Uterus (tissue), 2 donors: Measurements from ENCODE around the gene HOMER2.
"Not testable (repeated sequence)": the region's sequence is repeated elsewhere in the genome, so short reads cannot be mapped to it uniquely, and the experiment has no call there.

Experiments
- POLR2A ChIP-seq, 2 donors: fragments of 450-650 bp; IDR thresholded peaks; one replicate each; pipeline ENCODE4 v1.6.1; 2016; ENCODE audit warnings: antibody characterized with exemption in 2 of 2, mild to moderate bottlenecking in 1 of 2, moderate library complexity in 1 of 2
- TF ChIP-seq, protein P1 (sequence below), 4 experiments: fragments of 200-600 bp in 2 of 4; fragments of 450-650 bp in 2 of 4; sonication (generic) in 2 of 4; IDR thresholded peaks; one replicate each; pipeline ENCODE4 v1.5.1; 2016 to 2019; ENCODE audit warnings: antibody characterized with exemption in 4 of 4, mild to moderate bottlenecking in 2 of 4, moderate library complexity in 1 of 4

DNA sequence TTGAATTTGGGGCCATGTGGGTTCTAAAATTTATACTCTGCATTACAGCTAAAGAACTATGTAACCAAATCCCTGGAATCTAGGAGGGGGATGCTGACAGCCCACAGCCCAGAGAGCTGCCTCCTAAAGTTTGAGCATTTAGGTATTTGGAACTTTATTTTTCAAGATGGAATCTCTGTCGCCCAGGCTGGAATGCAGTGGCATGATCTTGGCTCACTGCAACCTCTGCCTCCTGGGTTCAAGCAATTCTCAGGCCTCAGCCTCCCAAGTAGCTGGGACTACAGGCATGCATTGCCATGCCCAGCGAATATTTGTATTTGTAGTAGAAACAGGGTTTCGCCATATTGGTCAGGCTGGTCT is 48.1 kb upstream of the HOMER2 start:
- TF ChIP-seq, protein P1, sequence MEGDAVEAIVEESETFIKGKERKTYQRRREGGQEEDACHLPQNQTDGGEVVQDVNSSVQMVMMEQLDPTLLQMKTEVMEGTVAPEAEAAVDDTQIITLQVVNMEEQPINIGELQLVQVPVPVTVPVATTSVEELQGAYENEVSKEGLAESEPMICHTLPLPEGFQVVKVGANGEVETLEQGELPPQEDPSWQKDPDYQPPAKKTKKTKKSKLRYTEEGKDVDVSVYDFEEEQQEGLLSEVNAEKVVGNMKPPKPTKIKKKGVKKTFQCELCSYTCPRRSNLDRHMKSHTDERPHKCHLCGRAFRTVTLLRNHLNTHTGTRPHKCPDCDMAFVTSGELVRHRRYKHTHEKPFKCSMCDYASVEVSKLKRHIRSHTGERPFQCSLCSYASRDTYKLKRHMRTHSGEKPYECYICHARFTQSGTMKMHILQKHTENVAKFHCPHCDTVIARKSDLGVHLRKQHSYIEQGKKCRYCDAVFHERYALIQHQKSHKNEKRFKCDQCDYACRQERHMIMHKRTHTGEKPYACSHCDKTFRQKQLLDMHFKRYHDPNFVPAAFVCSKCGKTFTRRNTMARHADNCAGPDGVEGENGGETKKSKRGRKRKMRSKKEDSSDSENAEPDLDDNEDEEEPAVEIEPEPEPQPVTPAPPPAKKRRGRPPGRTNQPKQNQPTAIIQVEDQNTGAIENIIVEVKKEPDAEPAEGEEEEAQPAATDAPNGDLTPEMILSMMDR (IDR thresholded peaks at IDR 0.05) = not testable (repeated sequence)
- TF ChIP-seq POLR2A (IDR thresholded peaks at IDR 0.05) = not testable (repeated sequence)
